GM12878 (cell line): ENCODE measurements around the gene TSTD2. TPM values are rescaled to one million over a fixed set of nuclear protein-coding genes. Genes with fewer than 3 reads are reported as not detected.

Source experiments
- ATAC-seq: fragments of 200-7000 bp; cut with Tn5 transposase; 3 replicates; pipeline ENCODE4 v1.9.1; 2020; ENCODE audit warnings: mild to moderate bottlenecking, moderate library complexity
- BruUV-seq: library from RNA; stranded (reverse); fragments of 400-500 nt; replicated peaks from 2 replicates; lab custom pipeline; 2021; lab: Mats Ljungman, UMichigan
- CTCF ChIA-PET: fragments of 300-600 bp; sonication (Branson Sonifier 250); formaldehyde crosslinking; extraction: SDS; loops from one replicate; lab custom pipeline; 2021; ENCODE audit warnings: inconsistent platforms; lab: Yijun Ruan, JAX
- POLR2A ChIA-PET: fragments of 350-600 bp; formaldehyde crosslinking; extraction: SDS; loops from one replicate; lab custom pipeline; 2021; ENCODE audit warnings: inconsistent platforms; lab: Charles Lee
- RAD21 ChIA-PET: fragments of 300-600 bp; sonication (Branson Sonifier 250); formaldehyde crosslinking; loops from one replicate; lab custom pipeline; 2023; ENCODE audit warnings: antibody characterized with exemption; ENCODE audit not compliant: unreplicated experiment; lab: Charles Lee
- SMC1A ChIA-PET: fragments of 300-600 bp; sonication (Branson Sonifier 250); formaldehyde crosslinking; loops from one replicate; lab custom pipeline; 2023; ENCODE audit not compliant: unreplicated experiment, uncharacterized antibody; lab: Charles Lee
- DNase-seq: peaks from one replicate; pipeline ENCODE4 v3.0.0-alpha.2; 2011; ENCODE audit warnings: low read depth, low spot score
- FAIRE-seq: peaks from 3 replicates; lab custom pipeline; 2011; peaks lifted over from hg19 to GRCh38; lab: Jason Lieb, UNC
- H2AFZ ChIP-seq: 2 replicates; pipeline ENCODE4 v1.6.0; 2011; ENCODE audit warnings: low read depth, low read length, control low read depth; ENCODE audit not compliant: control insufficient read depth
- H3K27ac ChIP-seq: 2 replicates; pipeline ENCODE4 v1.5.1; 2011; ENCODE audit warnings: control low read depth; ENCODE audit not compliant: control insufficient read depth, insufficient read depth
- H3K27me3 ChIP-seq, 2 experiments: replicated peaks in 1 of 2; 2 replicates each; pipeline versions ENCODE4 v1.6.0 to v1.6.1; 2011; ENCODE audit warnings: low read length in 1 of 2; ENCODE audit not compliant: control insufficient read depth in 2 of 2, insufficient read depth in 2 of 2
- H3K36me3 ChIP-seq, 2 experiments: 2 replicates each; pipeline ENCODE4 v1.5.1; 2011; ENCODE audit warnings: low read length in 1 of 2; ENCODE audit not compliant: control insufficient read depth in 2 of 2, insufficient read depth in 2 of 2
- H3K4me1 ChIP-seq: 2 replicates; pipeline ENCODE4 v1.6.1; 2011; ENCODE audit warnings: mild to moderate bottlenecking, low read length, moderate library complexity, mixed read lengths; ENCODE audit not compliant: control insufficient read depth, insufficient read depth
- H3K4me2 ChIP-seq: 2 replicates; pipeline ENCODE4 v1.6.0; 2011; ENCODE audit warnings: control low read depth; ENCODE audit not compliant: control insufficient read depth, insufficient read depth
- H3K4me3 ChIP-seq: fragments of 200-600 bp; sonication (generic); 2 replicates; pipeline ENCODE4 v1.5.1; 2016
- H3K79me2 ChIP-seq: 2 replicates; pipeline ENCODE4 v1.6.0; 2011; ENCODE audit warnings: low read length; ENCODE audit not compliant: control insufficient read depth, insufficient read depth
- H3K9ac ChIP-seq: 2 replicates; pipeline ENCODE4 v1.8.0; 2011; ENCODE audit warnings: low read length, control low read depth, mixed read lengths; ENCODE audit not compliant: control insufficient read depth, insufficient read depth
- H3K9me3 ChIP-seq: replicated peaks from 3 replicates; pipeline ENCODE4 v1.5.1; 2011; ENCODE audit warnings: mild to moderate bottlenecking, low read length; ENCODE audit not compliant: control insufficient read depth, insufficient read depth
- H4K20me1 ChIP-seq: 2 replicates; pipeline ENCODE4 v1.6.0; 2011; ENCODE audit not compliant: control insufficient read depth, insufficient read depth
- ASH2L ChIP-seq: fragments of 300-600, 200-600 bp; sonication (generic); IDR thresholded peaks from 2 replicates; pipeline ENCODE4 v1.6.1; 2017; ENCODE audit warnings: low read depth, mild to moderate bottlenecking, borderline replicate concordance
- CBX3 ChIP-seq: fragments of 200-600 bp; sonication (generic); IDR thresholded peaks from 2 replicates; pipeline ENCODE4 v1.6.1; 2016; ENCODE audit warnings: low read depth, borderline replicate concordance
- FOXM1 ChIP-seq: IDR thresholded peaks from 2 replicates; pipeline ENCODE4 v1.6.1; 2012; ENCODE audit warnings: low read depth, mild to moderate bottlenecking, inconsistent platforms, low read length, moderate library complexity
- IKZF1 ChIP-seq: fragments of 450-650 bp; conservative IDR thresholded peaks from 2 replicates; pipeline ENCODE4 v1.6.1; 2017; ENCODE audit warnings: antibody characterized with exemption, mild to moderate bottlenecking
- MEF2B ChIP-seq: fragments of 450-650 bp; IDR thresholded peaks from 2 replicates; pipeline ENCODE4 v1.6.1; 2018; ENCODE audit warnings: mild to moderate bottlenecking, moderate library complexity; ENCODE audit not compliant: partially characterized antibody, poor library complexity, severe bottlenecking
- MTA3 ChIP-seq: IDR thresholded peaks from 2 replicates; pipeline ENCODE4 v1.6.1; 2012; ENCODE audit warnings: low read length, inconsistent platforms, borderline replicate concordance
- NFYA ChIP-seq: IDR thresholded peaks from 2 replicates; pipeline ENCODE4 v1.6.1; 2011; ENCODE audit warnings: low read depth, mild to moderate bottlenecking, low read length, improper control_type of control experiment, borderline replicate concordance
- NRF1 ChIP-seq: conservative IDR thresholded peaks from 2 replicates; pipeline ENCODE4 v1.6.1; 2011; ENCODE audit warnings: mild to moderate bottlenecking, low read depth, low read length, improper control_type of control experiment
- PAX5 ChIP-seq: IDR thresholded peaks from 2 replicates; pipeline ENCODE4 v1.6.1; 2011; ENCODE audit warnings: low read depth, low read length, borderline replicate concordance
- SMAD5 ChIP-seq: IDR thresholded peaks from 2 replicates; pipeline ENCODE4 v1.6.1; 2016; ENCODE audit warnings: antibody characterized with exemption, low read depth
- in situ Hi-C: fragments of 300-500 bp; cut with MboI; formaldehyde crosslinking; loops from 9 replicates; pipeline ENCODE4 v1.14.3; 2018; ENCODE audit warnings: mixed read lengths
- intact Hi-C: fragments of 100-400 bp; cut with micrococcal nuclease; formaldehyde crosslinking; loops from one replicate; pipeline ENCODE4 v1.14.2; 2022; ENCODE audit not compliant: unreplicated experiment
- polyA plus RNA-seq, 11 experiments: library from polyadenylated mRNA; depleted of rRNA in 4 of 11; unstranded in 6 of 11; stranded (reverse) in 5 of 11; fragments of >200 nt; fragmentation: Nextera tagmentation in 4 of 11; fragmentation: Illumina TruSeq in 1 of 11; extraction: Ambion mirVana in 4 of 11; extraction: Trizol in 1 of 11; gene quantifications; 1 replicate in 1 of 11; 2 replicates in 10 of 11; pipeline versions ENCODE4 v1.2.1 to v1.2.3, GENCODE V29; 2011 to 2016; ENCODE audit warnings: inconsistent platforms in 2 of 11, missing spikeins in 2 of 11, low read depth in 1 of 11
- total RNA-seq, 4 experiments: library from RNA; depleted of rRNA in 3 of 4; stranded (reverse); fragments of >200 nt in 3 of 4; fragmentation: Illumina TruSeq in 1 of 4; extraction: Trizol in 1 of 4; gene quantifications; 2 replicates each; pipeline versions ENCODE4 v1.2.1 to v1.2.3, GENCODE V29; 2013 to 2021
- TF ChIP-seq, protein P1 (sequence below): fragments of 450-650 bp; IDR thresholded peaks from 2 replicates; pipeline ENCODE4 v1.6.1; 2016; ENCODE audit warnings: mild to moderate bottlenecking, moderate library complexity, borderline replicate concordance
- TF ChIP-seq, protein P2 (sequence below): fragments of 450-650 bp; IDR thresholded peaks from 2 replicates; pipeline ENCODE4 v1.6.1; 2016; ENCODE audit warnings: mild to moderate bottlenecking
- TF ChIP-seq, protein P3 (sequence below): fragments of 450-650 bp; IDR thresholded peaks from 2 replicates; pipeline ENCODE4 v1.6.1; 2017; ENCODE audit warnings: mild to moderate bottlenecking
- TF ChIP-seq, protein P4 (sequence below): fragments of 450-650 bp; IDR thresholded peaks from 2 replicates; pipeline ENCODE4 v1.6.1; 2016; ENCODE audit warnings: mild to moderate bottlenecking

TSTD2 gene
- total and polyA plus RNA-seq, 10 of the 15 experiments (the other 5 are each of a cell fraction or from before 2014, with no cell fraction given) = 5.0 to 30.6 (median 14.1) TPM

DNA sequence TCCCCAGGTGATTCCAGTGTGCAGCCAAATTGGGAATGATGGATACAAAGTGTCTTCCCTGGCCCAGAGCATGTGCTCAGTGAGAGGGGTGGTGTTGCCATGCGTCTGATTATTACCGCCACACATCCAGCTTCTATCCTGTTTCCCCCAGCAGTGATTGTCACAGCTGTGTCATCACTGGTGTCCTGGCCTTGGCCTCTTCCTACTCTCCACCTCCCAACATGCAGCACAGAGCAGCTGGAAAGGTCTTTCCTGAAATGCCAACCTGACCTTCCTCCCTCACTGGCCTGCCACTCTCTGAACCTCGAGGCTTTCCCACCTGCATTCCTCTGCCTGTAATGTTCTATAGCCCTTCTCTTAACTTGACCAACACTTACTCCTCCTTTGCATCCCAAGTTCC is 71.7 kb downstream of the TSTD2 start (continued):
- TF ChIP-seq, protein P1, sequence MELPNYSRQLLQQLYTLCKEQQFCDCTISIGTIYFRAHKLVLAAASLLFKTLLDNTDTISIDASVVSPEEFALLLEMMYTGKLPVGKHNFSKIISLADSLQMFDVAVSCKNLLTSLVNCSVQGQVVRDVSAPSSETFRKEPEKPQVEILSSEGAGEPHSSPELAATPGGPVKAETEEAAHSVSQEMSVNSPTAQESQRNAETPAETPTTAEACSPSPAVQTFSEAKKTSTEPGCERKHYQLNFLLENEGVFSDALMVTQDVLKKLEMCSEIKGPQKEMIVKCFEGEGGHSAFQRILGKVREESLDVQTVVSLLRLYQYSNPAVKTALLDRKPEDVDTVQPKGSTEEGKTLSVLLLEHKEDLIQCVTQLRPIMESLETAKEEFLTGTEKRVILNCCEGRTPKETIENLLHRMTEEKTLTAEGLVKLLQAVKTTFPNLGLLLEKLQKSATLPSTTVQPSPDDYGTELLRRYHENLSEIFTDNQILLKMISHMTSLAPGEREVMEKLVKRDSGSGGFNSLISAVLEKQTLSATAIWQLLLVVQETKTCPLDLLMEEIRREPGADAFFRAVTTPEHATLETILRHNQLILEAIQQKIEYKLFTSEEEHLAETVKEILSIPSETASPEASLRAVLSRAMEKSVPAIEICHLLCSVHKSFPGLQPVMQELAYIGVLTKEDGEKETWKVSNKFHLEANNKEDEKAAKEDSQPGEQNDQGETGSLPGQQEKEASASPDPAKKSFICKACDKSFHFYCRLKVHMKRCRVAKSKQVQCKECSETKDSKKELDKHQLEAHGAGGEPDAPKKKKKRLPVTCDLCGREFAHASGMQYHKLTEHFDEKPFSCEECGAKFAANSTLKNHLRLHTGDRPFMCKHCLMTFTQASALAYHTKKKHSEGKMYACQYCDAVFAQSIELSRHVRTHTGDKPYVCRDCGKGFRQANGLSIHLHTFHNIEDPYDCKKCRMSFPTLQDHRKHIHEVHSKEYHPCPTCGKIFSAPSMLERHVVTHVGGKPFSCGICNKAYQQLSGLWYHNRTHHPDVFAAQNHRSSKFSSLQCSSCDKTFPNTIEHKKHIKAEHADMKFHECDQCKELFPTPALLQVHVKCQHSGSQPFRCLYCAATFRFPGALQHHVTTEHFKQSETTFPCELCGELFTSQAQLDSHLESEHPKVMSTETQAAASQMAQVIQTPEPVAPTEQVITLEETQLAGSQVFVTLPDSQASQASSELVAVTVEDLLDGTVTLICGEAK = no peak
- TF ChIP-seq CBX3 = no peak
- TF ChIP-seq SMAD5 = no peak
- no peak for TF ChIP-seq NRF1
- no peak for TF ChIP-seq NFYA
- TF ChIP-seq FOXM1 = no peak
- TF ChIP-seq, all 136 proteins: peak for 0

DNA sequence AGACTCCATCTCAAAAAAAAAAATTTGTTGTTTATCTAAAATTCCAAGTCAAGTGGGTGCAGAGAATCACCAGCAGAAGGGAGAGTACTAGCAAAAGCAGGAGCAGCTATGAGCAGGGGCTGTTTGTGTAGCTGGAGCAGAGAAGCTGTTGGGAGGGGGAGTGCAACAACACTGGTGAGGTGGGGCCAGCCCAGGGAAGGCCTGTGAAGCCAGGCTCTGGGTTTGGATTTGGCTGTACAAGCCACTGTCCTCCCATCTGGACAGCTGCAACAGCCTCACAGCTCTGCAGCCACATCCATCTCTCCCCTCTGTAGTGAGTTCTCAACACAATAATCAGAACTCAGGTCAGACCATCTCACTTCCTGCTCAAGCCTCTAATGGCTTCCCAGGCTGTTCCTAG is 72.3 kb downstream of the TSTD2 start:
- intact Hi-C loops (no loop called here), in situ Hi-C loops (no loop called here)
- DNase-seq = no peak
- ChIA-PET RAD21 (interaction anchor here (1.0 to 3.3 kb wide), 5 partner anchors 38 to 92 kb away, joined by 3 to 31 read pairs (median 10); partner anchors contain the start of gene TMOD1), CTCF (interaction anchor here (0.6 to 5.5 kb wide), 8 partner anchors 9 to 91 kb away, joined by 3 to 40 read pairs (median 6); partner anchors contain the start of gene TMOD1), POLR2A (interaction anchor here (1.1 to 4.2 kb wide), 3 partner anchors 50 to 79 kb away, joined by 3 to 30 read pairs (median 3); partner anchors contain the start of gene TMOD1), SMC1A (interaction anchor here (0.6 to 6.0 kb wide), 10 partner anchors 9 to 94 kb away, joined by 3 to 80 read pairs (median 3); partner anchors contain the start of gene TMOD1)
- H3K27me3 ChIP-seq = no peaks in the 10 kb centered on the region
- no TSS peak for BruUV-seq
- H3K9ac ChIP-seq = no peak overlapping the region
- no peak overlapping the region for H3K4me3 ChIP-seq
- H2AFZ ChIP-seq = no peak overlapping the region; the same call in 1 of the 2 replicates
- H3K9me3 ChIP-seq = no peaks in the 10 kb centered on the region
- H3K4me1 ChIP-seq = peaks cover 35% of the 10 kb centered on the region
- no peak for ATAC-seq
- peaks cover 1% of the 10 kb centered on the region in 2 experiments; a peak in 3 of 4 replicates for H3K36me3 ChIP-seq
- H3K79me2 ChIP-seq = no peaks in the 10 kb centered on the region; the same call in 1 of the 2 replicates
- H3K4me2 ChIP-seq = no peak overlapping the region
- no peak for FAIRE-seq
- no peaks in the 10 kb centered on the region for H4K20me1 ChIP-seq
- no peak overlapping the region; the same call in 1 of the 2 replicates for H3K27ac ChIP-seq
- TF ChIP-seq ASH2L = no peak
- TF ChIP-seq, protein P2, sequence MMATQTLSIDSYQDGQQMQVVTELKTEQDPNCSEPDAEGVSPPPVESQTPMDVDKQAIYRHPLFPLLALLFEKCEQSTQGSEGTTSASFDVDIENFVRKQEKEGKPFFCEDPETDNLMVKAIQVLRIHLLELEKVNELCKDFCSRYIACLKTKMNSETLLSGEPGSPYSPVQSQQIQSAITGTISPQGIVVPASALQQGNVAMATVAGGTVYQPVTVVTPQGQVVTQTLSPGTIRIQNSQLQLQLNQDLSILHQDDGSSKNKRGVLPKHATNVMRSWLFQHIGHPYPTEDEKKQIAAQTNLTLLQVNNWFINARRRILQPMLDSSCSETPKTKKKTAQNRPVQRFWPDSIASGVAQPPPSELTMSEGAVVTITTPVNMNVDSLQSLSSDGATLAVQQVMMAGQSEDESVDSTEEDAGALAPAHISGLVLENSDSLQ = no peak
- TF ChIP-seq, protein P3, sequence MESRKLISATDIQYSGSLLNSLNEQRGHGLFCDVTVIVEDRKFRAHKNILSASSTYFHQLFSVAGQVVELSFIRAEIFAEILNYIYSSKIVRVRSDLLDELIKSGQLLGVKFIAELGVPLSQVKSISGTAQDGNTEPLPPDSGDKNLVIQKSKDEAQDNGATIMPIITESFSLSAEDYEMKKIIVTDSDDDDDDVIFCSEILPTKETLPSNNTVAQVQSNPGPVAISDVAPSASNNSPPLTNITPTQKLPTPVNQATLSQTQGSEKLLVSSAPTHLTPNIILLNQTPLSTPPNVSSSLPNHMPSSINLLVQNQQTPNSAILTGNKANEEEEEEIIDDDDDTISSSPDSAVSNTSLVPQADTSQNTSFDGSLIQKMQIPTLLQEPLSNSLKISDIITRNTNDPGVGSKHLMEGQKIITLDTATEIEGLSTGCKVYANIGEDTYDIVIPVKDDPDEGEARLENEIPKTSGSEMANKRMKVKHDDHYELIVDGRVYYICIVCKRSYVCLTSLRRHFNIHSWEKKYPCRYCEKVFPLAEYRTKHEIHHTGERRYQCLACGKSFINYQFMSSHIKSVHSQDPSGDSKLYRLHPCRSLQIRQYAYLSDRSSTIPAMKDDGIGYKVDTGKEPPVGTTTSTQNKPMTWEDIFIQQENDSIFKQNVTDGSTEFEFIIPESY = no peak
- no peak for TF ChIP-seq PAX5
- TF ChIP-seq MTA3 = no peak
- TF ChIP-seq, protein P4, sequence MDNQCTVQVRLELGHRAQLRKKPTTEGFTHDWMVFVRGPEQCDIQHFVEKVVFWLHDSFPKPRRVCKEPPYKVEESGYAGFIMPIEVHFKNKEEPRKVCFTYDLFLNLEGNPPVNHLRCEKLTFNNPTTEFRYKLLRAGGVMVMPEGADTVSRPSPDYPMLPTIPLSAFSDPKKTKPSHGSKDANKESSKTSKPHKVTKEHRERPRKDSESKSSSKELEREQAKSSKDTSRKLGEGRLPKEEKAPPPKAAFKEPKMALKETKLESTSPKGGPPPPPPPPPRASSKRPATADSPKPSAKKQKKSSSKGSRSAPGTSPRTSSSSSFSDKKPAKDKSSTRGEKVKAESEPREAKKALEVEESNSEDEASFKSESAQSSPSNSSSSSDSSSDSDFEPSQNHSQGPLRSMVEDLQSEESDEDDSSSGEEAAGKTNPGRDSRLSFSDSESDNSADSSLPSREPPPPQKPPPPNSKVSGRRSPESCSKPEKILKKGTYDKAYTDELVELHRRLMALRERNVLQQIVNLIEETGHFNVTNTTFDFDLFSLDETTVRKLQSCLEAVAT = no peak
- TF ChIP-seq MEF2B = no peak
- TF ChIP-seq IKZF1 = no peak
